ENCODE results near the gene SMCO2. TPM values are rescaled to one million over a fixed set of nuclear protein-coding genes. Genes with fewer than 3 reads are reported as not detected.

The SMCO2 gene
- polyA plus RNA-seq, 4 donors: 0.28 to 0.34 TPM; not detected in 2

GRCh38 chr12:27527512-27527911, 81.0 kb downstream of the SMCO2 start:
- 79 to 86% (median 80%) methylated on average over 9 of the region's 9 CpGs for WGBS, 3 donors
- no peak overlapping the region for H3K27ac ChIP-seq (ENCODE audit: low read depth in 1 of 3, low read length in 2 of 3)
- no peaks in the 10 kb centered on the region for H3K27me3 ChIP-seq (ENCODE audit: control insufficient read depth in 3 of 3, insufficient read depth in 3 of 3, low read length in 3 of 3)
- no peaks in the 10 kb centered on the region for H3K9me3 ChIP-seq (ENCODE audit: control insufficient read depth in 2 of 2, insufficient read depth in 1 of 2, low read depth in 1 of 2, low read length in 1 of 2)
- FAIRE-seq (no peak), DNase-seq (no peak)
- H3K4me3 ChIP-seq (ENCODE audit: low read depth in 1 of 3, low read length in 3 of 3): no peak overlapping the region
- peaks cover 0 to 6% (median 0%) of the 10 kb centered on the region in 3 donors for H3K4me1 ChIP-seq (ENCODE audit: control insufficient read depth in 3 of 3, insufficient read depth in 2 of 3, low read depth in 1 of 3, low read length in 2 of 3)
- peaks cover 0 to 4% (median 0%) of the 10 kb centered on the region in 3 donors for H3K36me3 ChIP-seq (ENCODE audit: control insufficient read depth in 3 of 3, insufficient read depth in 2 of 3, low read depth in 1 of 3, low read length in 3 of 3)

DNA sequence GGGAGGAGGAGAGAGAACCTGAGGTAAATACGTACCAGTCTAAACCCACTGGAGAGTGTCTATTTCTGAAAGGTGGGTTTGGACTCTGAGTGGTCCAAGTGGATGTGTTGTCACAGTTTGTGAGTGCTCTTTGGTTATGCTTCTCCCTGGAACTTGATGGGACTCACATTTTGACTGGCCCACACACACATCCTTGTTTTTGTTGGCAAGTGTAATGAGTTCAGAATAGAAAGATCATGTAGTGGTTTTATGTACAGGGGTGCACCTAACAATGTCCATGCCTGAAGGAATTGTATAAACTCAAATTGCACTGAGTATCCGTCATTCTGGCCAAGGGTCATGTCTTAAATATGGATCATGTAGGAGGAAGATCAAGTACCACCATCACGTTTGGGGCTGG, 82.3 kb downstream of the SMCO2 start:
- DNase-seq (no peak), FAIRE-seq (no peak)
- Histone ChIP-seq H3K36me3 (ENCODE audit: control insufficient read depth in 3 of 3, insufficient read depth in 2 of 3, low read depth in 1 of 3, low read length in 3 of 3) (peaks cover 0 to 4% (median 0%) of the 10 kb centered on the region in 3 donors), H3K27me3 (ENCODE audit: control insufficient read depth in 3 of 3, insufficient read depth in 3 of 3, low read length in 3 of 3) (no peaks in the 10 kb centered on the region), H3K4me1 (ENCODE audit: control insufficient read depth in 3 of 3, insufficient read depth in 2 of 3, low read depth in 1 of 3, low read length in 2 of 3) (peaks cover 0 to 6% (median 0%) of the 10 kb centered on the region in 3 donors), H3K4me3 (ENCODE audit: low read depth in 1 of 3, low read length in 3 of 3) (no peak overlapping the region), H3K27ac (ENCODE audit: low read depth in 1 of 3, low read length in 2 of 3) (no peak overlapping the region), H3K9me3 (ENCODE audit: control insufficient read depth in 2 of 2, insufficient read depth in 1 of 2, low read depth in 1 of 2, low read length in 1 of 2) (no peaks in the 10 kb centered on the region)
- WGBS, 3 donors: 75 to 80% (median 77%) methylated on average over 3 of the region's 3 CpGs

DNA sequence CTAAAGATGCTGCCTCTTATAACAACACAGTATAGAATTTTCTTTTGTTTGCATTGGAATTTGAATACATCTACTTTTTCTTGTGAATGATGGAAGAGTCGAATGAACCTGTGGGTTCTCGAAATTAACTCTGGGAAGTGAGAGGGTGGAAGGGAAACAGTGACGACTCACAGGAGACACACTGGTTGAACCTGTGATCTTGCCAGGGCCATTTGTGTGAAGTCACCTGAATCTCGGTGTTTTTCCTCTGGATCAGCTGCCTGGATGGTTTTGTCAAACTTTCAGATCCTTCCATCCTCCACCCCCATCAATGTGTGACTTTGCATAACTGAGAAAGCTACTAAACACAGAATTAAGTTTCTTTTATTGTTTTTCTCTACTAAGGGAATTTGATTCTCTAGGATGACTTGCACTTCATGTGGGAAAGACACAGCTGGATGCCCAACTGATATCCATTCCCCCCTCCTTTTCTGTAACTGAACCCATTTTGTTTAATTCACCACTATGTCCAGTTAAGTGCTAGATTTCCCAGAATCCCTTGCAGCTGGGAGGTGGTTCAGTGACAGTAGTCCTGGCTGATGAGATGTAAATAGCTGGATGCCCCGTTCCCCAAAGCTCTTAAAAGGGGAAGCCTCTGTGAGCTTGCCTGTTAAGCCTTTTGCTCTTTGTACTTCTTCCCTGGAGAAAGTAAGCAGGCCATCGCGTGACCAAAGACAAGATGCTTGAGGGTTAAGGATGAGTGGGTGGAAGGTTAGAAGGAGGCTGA, 83.8 kb downstream of the SMCO2 start:
- no peak for FAIRE-seq
- DNase-seq: no peak
- Histone ChIP-seq H3K9me3 (ENCODE audit: control insufficient read depth in 2 of 2, insufficient read depth in 1 of 2, low read depth in 1 of 2, low read length in 1 of 2) (no peaks in the 10 kb centered on the region), H3K36me3 (ENCODE audit: control insufficient read depth in 3 of 3, insufficient read depth in 2 of 3, low read depth in 1 of 3, low read length in 3 of 3) (peaks cover 0 to 5% (median 0%) of the 10 kb centered on the region in 3 donors), H3K4me3 (ENCODE audit: low read depth in 1 of 3, low read length in 3 of 3) (no peak overlapping the region), H3K4me1 (ENCODE audit: control insufficient read depth in 3 of 3, insufficient read depth in 2 of 3, low read depth in 1 of 3, low read length in 2 of 3) (peaks cover 0 to 5% (median 0%) of the 10 kb centered on the region in 3 donors), H3K27ac (ENCODE audit: low read depth in 1 of 3, low read length in 2 of 3) (no peak overlapping the region), H3K27me3 (ENCODE audit: control insufficient read depth in 3 of 3, insufficient read depth in 3 of 3, low read length in 3 of 3) (no peaks in the 10 kb centered on the region)
- 74 to 87% (median 75%) methylated on average over 7 of the region's 7 CpGs for WGBS, 3 donors

GRCh38 chr12:27531896-27532295, 85.4 kb downstream of the SMCO2 start:
- FAIRE-seq (no peak), DNase-seq (no peak)
- Histone ChIP-seq H3K27me3 (ENCODE audit: control insufficient read depth in 3 of 3, insufficient read depth in 3 of 3, low read length in 3 of 3) (no peaks in the 10 kb centered on the region), H3K4me1 (ENCODE audit: control insufficient read depth in 3 of 3, insufficient read depth in 2 of 3, low read depth in 1 of 3, low read length in 2 of 3) (no peaks in the 10 kb centered on the region), H3K4me3 (ENCODE audit: low read depth in 1 of 3, low read length in 3 of 3) (no peak overlapping the region), H3K9me3 (ENCODE audit: control insufficient read depth in 2 of 2, insufficient read depth in 1 of 2, low read depth in 1 of 2, low read length in 1 of 2) (no peaks in the 10 kb centered on the region), H3K36me3 (ENCODE audit: control insufficient read depth in 3 of 3, insufficient read depth in 2 of 3, low read depth in 1 of 3, low read length in 3 of 3) (peaks cover 0 to 12% (median 0%) of the 10 kb centered on the region in 3 donors), H3K27ac (ENCODE audit: low read depth in 1 of 3, low read length in 2 of 3) (no peak overlapping the region)
- WGBS, 3 donors: 69 to 78% (median 72%) methylated on average over 4 of the region's 4 CpGs

DNA sequence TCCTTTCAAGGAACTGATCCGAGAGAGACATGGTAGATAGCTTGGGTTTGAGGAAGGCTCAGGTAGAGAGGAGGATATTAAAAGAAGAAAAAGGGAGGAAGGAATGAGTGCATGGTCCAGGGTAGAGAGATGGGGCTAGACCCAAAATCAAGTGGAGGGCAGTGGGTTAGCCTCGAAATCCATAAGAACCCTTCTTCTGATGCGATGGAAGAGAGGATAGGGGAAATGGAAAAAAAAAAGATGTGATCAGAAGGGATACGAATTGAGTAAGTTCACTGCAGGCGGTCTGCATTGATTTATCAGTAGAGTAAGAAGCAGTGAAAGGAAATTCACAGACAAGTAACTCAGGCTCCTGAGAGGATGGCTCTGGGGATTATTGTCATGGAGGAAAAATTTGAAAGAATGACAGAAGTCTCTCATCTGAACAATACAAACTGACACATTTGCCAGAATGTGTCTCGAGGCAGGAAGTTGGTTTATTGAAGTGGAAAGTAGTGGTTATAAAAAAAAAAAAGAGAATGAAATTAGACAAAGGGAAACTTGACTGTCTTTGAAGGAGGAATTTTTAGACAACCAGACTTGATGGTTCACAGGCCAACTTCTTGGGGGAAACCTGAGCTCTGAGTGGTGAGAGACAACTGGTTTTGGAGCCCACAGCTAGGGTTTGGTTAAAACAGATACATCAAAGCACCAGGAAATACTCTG, 87.7 kb downstream of the SMCO2 start:
- Histone ChIP-seq H3K9me3 (ENCODE audit: control insufficient read depth in 2 of 2, insufficient read depth in 1 of 2, low read depth in 1 of 2, low read length in 1 of 2) (no peaks in the 10 kb centered on the region), H3K36me3 (ENCODE audit: control insufficient read depth in 3 of 3, insufficient read depth in 2 of 3, low read depth in 1 of 3, low read length in 3 of 3) (peaks cover 0 to 11% (median 0%) of the 10 kb centered on the region in 3 donors), H3K4me1 (ENCODE audit: control insufficient read depth in 3 of 3, insufficient read depth in 2 of 3, low read depth in 1 of 3, low read length in 2 of 3) (peaks cover 0 to 3% (median 0%) of the 10 kb centered on the region in 3 donors), H3K4me3 (ENCODE audit: low read depth in 1 of 3, low read length in 3 of 3) (no peak overlapping the region), H3K27ac (ENCODE audit: low read depth in 1 of 3, low read length in 2 of 3) (no peak overlapping the region), H3K27me3 (ENCODE audit: control insufficient read depth in 3 of 3, insufficient read depth in 3 of 3, low read length in 3 of 3) (no peaks in the 10 kb centered on the region)
- no peak for FAIRE-seq
- DNase-seq: no peak
- WGBS, 3 donors: 73 to 88% (median 74%) methylated on average over 6 of the region's 6 CpGs

GRCh38 chr12:27534765-27535161, 88.2 kb downstream of the SMCO2 start:
- no peak for DNase-seq
- Histone ChIP-seq H3K9me3 (ENCODE audit: control insufficient read depth in 2 of 2, insufficient read depth in 1 of 2, low read depth in 1 of 2, low read length in 1 of 2) (no peaks in the 10 kb centered on the region), H3K36me3 (ENCODE audit: control insufficient read depth in 3 of 3, insufficient read depth in 2 of 3, low read depth in 1 of 3, low read length in 3 of 3) (peaks cover 0 to 11% (median 0%) of the 10 kb centered on the region in 3 donors), H3K4me3 (ENCODE audit: low read depth in 1 of 3, low read length in 3 of 3) (no peak overlapping the region), H3K27me3 (ENCODE audit: control insufficient read depth in 3 of 3, insufficient read depth in 3 of 3, low read length in 3 of 3) (no peaks in the 10 kb centered on the region), H3K4me1 (ENCODE audit: control insufficient read depth in 3 of 3, insufficient read depth in 2 of 3, low read depth in 1 of 3, low read length in 2 of 3) (peaks cover 0 to 3% (median 0%) of the 10 kb centered on the region in 3 donors), H3K27ac (ENCODE audit: low read depth in 1 of 3, low read length in 2 of 3) (no peak overlapping the region)
- no peak for FAIRE-seq
- 71 to 94% (median 86%) methylated on average over 1 of the region's 1 CpG for WGBS, 3 donors

DNA sequence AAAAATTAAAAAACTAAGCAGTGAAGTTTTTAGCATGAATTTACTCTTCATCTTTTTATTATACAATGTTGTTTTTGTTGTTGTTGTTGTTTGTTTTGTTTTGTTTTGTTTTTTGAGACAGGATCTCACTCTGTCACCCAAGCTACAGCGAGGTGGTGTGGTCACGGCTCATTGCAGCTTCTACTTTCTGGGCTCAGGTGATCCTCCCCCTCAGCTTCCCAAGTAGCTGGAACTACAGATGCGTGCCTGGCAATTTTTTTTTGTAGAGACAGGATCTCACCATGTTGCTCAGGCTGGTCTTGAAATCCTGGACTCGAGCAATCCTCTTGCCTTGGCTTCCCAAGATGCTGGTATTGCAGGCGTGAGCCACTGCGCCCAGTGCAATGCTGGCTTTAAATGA, 88.8 kb downstream of the SMCO2 start:
- H3K9me3 ChIP-seq (ENCODE audit: control insufficient read depth in 2 of 2, insufficient read depth in 1 of 2, low read depth in 1 of 2, low read length in 1 of 2): no peaks in the 10 kb centered on the region
- 95 to 96% (median 96%) methylated on average over 6 of the region's 6 CpGs for WGBS, 3 donors
- FAIRE-seq: no peak
- no peaks in the 10 kb centered on the region for H3K27me3 ChIP-seq (ENCODE audit: control insufficient read depth in 3 of 3, insufficient read depth in 3 of 3, low read length in 3 of 3)
- no peak overlapping the region for H3K4me3 ChIP-seq (ENCODE audit: low read depth in 1 of 3, low read length in 3 of 3)
- peaks cover 0 to 3% (median 0%) of the 10 kb centered on the region in 3 donors for H3K4me1 ChIP-seq (ENCODE audit: control insufficient read depth in 3 of 3, insufficient read depth in 2 of 3, low read depth in 1 of 3, low read length in 2 of 3)
- DNase-seq: no peak
- H3K36me3 ChIP-seq (ENCODE audit: control insufficient read depth in 3 of 3, insufficient read depth in 2 of 3, low read depth in 1 of 3, low read length in 3 of 3): peaks cover 0 to 11% (median 0%) of the 10 kb centered on the region in 3 donors
- no peak overlapping the region for H3K27ac ChIP-seq (ENCODE audit: low read depth in 1 of 3, low read length in 2 of 3)

DNA sequence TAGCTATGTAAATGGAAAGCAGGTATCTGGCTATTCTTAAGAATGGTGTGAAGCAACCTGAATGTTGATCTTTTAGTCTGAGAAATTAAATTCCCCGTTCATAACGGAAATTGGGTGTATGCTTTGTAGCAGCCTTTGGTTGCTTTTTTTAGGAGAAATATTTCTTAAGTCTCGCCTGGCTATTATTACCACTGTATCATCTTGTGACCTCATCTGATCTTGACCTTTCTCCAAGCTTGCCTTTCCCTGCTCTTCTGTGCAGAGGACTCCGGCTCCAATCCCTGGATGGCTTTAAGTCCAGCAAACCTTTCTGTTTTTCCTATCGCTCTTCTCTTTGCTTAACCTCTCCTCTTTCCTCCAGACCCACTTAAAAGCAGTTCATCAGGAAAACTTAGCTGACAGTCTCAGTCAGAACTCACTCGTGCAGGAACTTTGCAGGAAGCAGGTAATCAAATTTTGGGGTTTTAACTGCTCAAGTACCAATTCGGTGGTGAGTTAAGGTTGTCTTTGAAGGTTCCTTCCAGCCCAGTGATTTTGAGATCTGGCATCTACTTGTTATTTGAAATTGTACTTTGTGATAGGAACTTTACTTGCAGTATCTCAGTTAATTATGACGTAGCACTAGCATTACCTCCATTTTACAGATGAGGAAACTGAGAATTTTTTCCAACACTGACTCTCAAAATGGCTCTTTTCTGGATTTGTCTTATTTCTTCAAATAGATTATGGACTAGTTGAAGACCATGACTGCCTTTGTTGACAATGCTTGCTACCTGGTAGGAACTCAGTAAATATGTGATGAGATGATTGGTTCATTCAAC, 91.5 kb downstream of the SMCO2 start:
- peaks cover 0 to 5% (median 0%) of the 10 kb centered on the region in 3 donors for H3K4me1 ChIP-seq (ENCODE audit: control insufficient read depth in 3 of 3, insufficient read depth in 2 of 3, low read depth in 1 of 3, low read length in 2 of 3)
- no peak for DNase-seq
- H3K4me3 ChIP-seq (ENCODE audit: low read depth in 1 of 3, low read length in 3 of 3): no peak overlapping the region
- H3K27me3 ChIP-seq (ENCODE audit: control insufficient read depth in 3 of 3, insufficient read depth in 3 of 3, low read length in 3 of 3): no peaks in the 10 kb centered on the region
- FAIRE-seq: no peak
- 69 to 87% (median 78%) methylated on average over 8 of the region's 8 CpGs for WGBS, 3 donors
- no peaks in the 10 kb centered on the region for H3K9me3 ChIP-seq (ENCODE audit: control insufficient read depth in 2 of 2, insufficient read depth in 1 of 2, low read depth in 1 of 2, low read length in 1 of 2)
- no peak overlapping the region for H3K27ac ChIP-seq (ENCODE audit: low read depth in 1 of 3, low read length in 2 of 3)
- H3K36me3 ChIP-seq (ENCODE audit: control insufficient read depth in 3 of 3, insufficient read depth in 2 of 3, low read depth in 1 of 3, low read length in 3 of 3): peaks cover 0 to 11% (median 0%) of the 10 kb centered on the region in 3 donors

All from small intestine (tissue), 7 donors.